ENCODE measurements around the gene ACTN3. TPM values are rescaled to one million over a fixed set of nuclear protein-coding genes. Genes with fewer than 3 reads are reported as not detected.

ACTN3 gene
- polyA plus RNA-seq, 2 of the 4 experiments (the other 2 are of a cell fraction): not detected

DNA sequence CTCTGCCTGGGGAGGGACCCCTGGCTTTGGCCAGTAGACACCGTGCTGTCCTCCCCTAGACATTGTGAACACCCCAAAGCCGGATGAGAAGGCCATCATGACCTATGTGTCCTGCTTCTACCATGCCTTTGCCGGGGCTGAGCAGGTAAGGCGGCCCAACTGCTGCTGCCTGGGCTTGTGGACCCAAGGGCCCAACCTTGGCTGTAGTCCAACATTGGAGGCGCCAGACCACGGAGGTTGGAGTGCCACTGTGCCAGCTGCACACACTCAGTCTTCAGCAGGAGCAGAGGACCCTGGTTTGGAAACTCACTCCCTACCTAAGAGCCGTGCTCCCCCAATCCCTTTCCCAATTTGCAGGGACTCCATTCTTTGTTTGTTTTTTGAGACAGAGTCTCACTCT lies 9.4 kb downstream of the ACTN3 start:
- Histone ChIP-seq H3K4me2 (no peak overlapping the region), H3K27ac (no peak overlapping the region), H3K9me3 (no peaks in the 10 kb centered on the region), H3K4me1 (no peaks in the 10 kb centered on the region), H3K4me3 (no peak overlapping the region)
- FAIRE-seq (no peak), DNase-seq (ENCODE audit: low read depth in 1 of 2, low spot score in 1 of 2) (no peak), ATAC-seq (no peak)
- TF ChIP-seq, protein P1, sequence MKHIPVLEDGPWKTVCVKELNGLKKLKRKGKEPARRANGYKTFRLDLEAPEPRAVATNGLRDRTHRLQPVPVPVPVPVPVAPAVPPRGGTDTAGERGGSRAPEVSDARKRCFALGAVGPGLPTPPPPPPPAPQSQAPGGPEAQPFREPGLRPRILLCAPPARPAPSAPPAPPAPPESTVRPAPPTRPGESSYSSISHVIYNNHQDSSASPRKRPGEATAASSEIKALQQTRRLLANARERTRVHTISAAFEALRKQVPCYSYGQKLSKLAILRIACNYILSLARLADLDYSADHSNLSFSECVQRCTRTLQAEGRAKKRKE (CRISPR knock-in tag; IDR thresholded peaks at IDR 0.05; ENCODE audit: low read depth): no peak
- no peak for TF ChIP-seq RNF2 (IDR thresholded peaks at IDR 0.05; ENCODE audit: borderline replicate concordance, low read depth)
- TF ChIP-seq, protein P2, sequence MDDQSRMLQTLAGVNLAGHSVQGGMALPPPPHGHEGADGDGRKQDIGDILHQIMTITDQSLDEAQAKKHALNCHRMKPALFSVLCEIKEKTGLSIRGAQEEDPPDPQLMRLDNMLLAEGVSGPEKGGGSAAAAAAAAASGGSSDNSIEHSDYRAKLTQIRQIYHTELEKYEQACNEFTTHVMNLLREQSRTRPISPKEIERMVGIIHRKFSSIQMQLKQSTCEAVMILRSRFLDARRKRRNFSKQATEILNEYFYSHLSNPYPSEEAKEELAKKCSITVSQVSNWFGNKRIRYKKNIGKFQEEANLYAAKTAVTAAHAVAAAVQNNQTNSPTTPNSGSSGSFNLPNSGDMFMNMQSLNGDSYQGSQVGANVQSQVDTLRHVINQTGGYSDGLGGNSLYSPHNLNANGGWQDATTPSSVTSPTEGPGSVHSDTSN (IDR thresholded peaks at IDR 0.05): no peak
- TF ChIP-seq, protein P3, sequence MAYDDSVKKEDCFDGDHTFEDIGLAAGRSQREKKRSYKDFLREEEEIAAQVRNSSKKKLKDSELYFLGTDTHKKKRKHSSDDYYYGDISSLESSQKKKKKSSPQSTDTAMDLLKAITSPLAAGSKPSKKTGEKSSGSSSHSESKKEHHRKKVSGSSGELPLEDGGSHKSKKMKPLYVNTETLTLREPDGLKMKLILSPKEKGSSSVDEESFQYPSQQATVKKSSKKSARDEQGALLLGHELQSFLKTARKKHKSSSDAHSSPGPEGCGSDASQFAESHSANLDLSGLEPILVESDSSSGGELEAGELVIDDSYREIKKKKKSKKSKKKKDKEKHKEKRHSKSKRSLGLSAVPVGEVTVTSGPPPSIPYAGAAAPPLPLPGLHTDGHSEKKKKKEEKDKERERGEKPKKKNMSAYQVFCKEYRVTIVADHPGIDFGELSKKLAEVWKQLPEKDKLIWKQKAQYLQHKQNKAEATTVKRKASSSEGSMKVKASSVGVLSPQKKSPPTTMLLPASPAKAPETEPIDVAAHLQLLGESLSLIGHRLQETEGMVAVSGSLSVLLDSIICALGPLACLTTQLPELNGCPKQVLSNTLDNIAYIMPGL (CRISPR knock-in tag; IDR thresholded peaks at IDR 0.05; ENCODE audit: borderline replicate concordance): no peak
- TF ChIP-seq EHMT2 (IDR thresholded peaks at IDR 0.05; ENCODE audit: low read depth): no peak
- TF ChIP-seq CEBPB (IDR thresholded peaks at IDR 0.05): no peak
- TF ChIP-seq JUN (IDR thresholded peaks at IDR 0.05): no peak
- no peak for TF ChIP-seq MAFK (IDR thresholded peaks at IDR 0.05; ENCODE audit: partially characterized antibody)
- no peak for TF ChIP-seq POLR2AphosphoS2 (conservative IDR thresholded peaks at IDR 0.05; ENCODE audit: low read length)
- WGBS (ENCODE audit: missing lambda C conversion rate): 47% methylated on average over 3 of the region's 7 CpGs
- POLR2A ChIA-PET: interaction anchor here (1.5 kb wide), 1 partner anchor 10 kb away, joined by 6 read pairs; the partner anchor contains the start of gene ZDHHC24
- CTCF ChIA-PET: interaction anchor here (1.1 kb wide), 1 partner anchor 16 kb away, joined by 3 read pairs; no protein-coding TSS in a partner anchor

GRCh38 chr11:66557733-66558326 lies 11.1 kb downstream of the ACTN3 start:
- no peak overlapping the region for H3K4me3 ChIP-seq
- H3K4me1 ChIP-seq: no peaks in the 10 kb centered on the region
- H3K9me3 ChIP-seq: no peaks in the 10 kb centered on the region
- 80% methylated on average over 19 of the region's 24 CpGs for WGBS (ENCODE audit: missing lambda C conversion rate)
- FAIRE-seq: no peak
- ChIA-PET CTCF (no interaction called here), POLR2A (no interaction called here)
- DNase-seq (ENCODE audit: low read depth in 1 of 2, low spot score in 1 of 2): no peak
- TF ChIP-seq ZC3H11A (IDR thresholded peaks at IDR 0.05) (no peak), HOXA7 (CRISPR knock-in tag; IDR thresholded peaks at IDR 0.05) (no peak)
- TF ChIP-seq, protein P4, sequence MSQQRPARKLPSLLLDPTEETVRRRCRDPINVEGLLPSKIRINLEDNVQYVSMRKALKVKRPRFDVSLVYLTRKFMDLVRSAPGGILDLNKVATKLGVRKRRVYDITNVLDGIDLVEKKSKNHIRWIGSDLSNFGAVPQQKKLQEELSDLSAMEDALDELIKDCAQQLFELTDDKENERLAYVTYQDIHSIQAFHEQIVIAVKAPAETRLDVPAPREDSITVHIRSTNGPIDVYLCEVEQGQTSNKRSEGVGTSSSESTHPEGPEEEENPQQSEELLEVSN (IDR thresholded peaks at IDR 0.05; ENCODE audit: borderline replicate concordance, low read depth): no peak
- no peak overlapping the region for H3K4me2 ChIP-seq
- no peak for ATAC-seq
- H3K27ac ChIP-seq: no peak overlapping the region

GRCh38 chr11:66559142-66559865 lies 12.6 kb downstream of the ACTN3 start:
- H3K27ac ChIP-seq: no peak overlapping the region
- no peaks in the 10 kb centered on the region for H3K9me3 ChIP-seq
- FAIRE-seq (no peak), ATAC-seq (peak in 1 of 2 experiments; percentile 7; a peak in 1 of 6 replicates), DNase-seq (ENCODE audit: low read depth in 1 of 2, low spot score in 1 of 2) (no peak)
- H3K4me2 ChIP-seq: no peak overlapping the region
- CTCF ChIA-PET: interaction anchor here (0.6 to 1.2 kb wide), 2 partner anchors 119 to 495 kb away, joined by 3 to 4 read pairs; no protein-coding TSS in a partner anchor
- POLR2A ChIA-PET: interaction anchor here (0.9 kb wide), 1 partner anchor 9 kb away, joined by 3 read pairs; the partner anchor contains the start of gene CTSF
- TF ChIP-seq JUN (IDR thresholded peaks at IDR 0.05): no peak
- no peak for TF ChIP-seq GATA3 (IDR thresholded peaks at IDR 0.05; ENCODE audit: borderline replicate concordance)
- TF ChIP-seq BCL3 (IDR thresholded peaks at IDR 0.05): no peak
- no peak for TF ChIP-seq FOSB (CRISPR knock-in tag; IDR thresholded peaks at IDR 0.05)
- no peak for TF ChIP-seq ZSCAN20 (CRISPR knock-in tag; IDR thresholded peaks at IDR 0.05)
- TF ChIP-seq CEBPB (IDR thresholded peaks at IDR 0.05): peak; percentile 32 to 71; a peak in 3 of 4 replicates
- no peak for TF ChIP-seq SREBF2 (IDR thresholded peaks at IDR 0.05)
- no peak overlapping the region for H3K4me3 ChIP-seq
- 74% methylated on average over 28 of the region's 50 CpGs for WGBS (ENCODE audit: missing lambda C conversion rate)
- no peaks in the 10 kb centered on the region for H3K4me1 ChIP-seq

All from A549 (cell line).